Duodenal mucosa (tissue), 2 donors: ENCODE measurements around the gene LTV1.
"Not testable (repeated sequence)": the region's sequence is repeated elsewhere in the genome, so short reads cannot be mapped to it uniquely, and the experiment has no call there.

Experiments used
- H3K27ac ChIP-seq: one replicate; pipeline ENCODE4 v1.7.0; 2013; ENCODE audit warnings: low read depth, low read length
- H3K27me3 ChIP-seq, 2 donors: one replicate each; pipeline ENCODE4 v1.7.0; 2013; ENCODE audit warnings: low read length in 2 of 2, control low read depth in 1 of 2; ENCODE audit not compliant: insufficient read depth in 2 of 2, control insufficient read depth in 1 of 2
- H3K36me3 ChIP-seq, 2 donors: one replicate each; pipeline ENCODE4 v1.7.0; 2013; ENCODE audit warnings: low read length in 2 of 2, control low read depth in 1 of 2; ENCODE audit not compliant: insufficient read depth in 2 of 2, control insufficient read depth in 1 of 2
- H3K4me1 ChIP-seq, 2 donors: one replicate each; pipeline ENCODE4 v1.7.0; 2013; ENCODE audit warnings: low read length in 2 of 2, control low read depth in 1 of 2; ENCODE audit not compliant: insufficient read depth in 2 of 2, control insufficient read depth in 1 of 2
- H3K4me3 ChIP-seq, 2 donors: one replicate each; pipeline ENCODE4 v1.7.0; 2013; ENCODE audit warnings: low read length in 2 of 2, low read depth in 1 of 2
- H3K9ac ChIP-seq, 2 donors: one replicate each; pipeline ENCODE4 v1.7.0; 2013; ENCODE audit warnings: low read length in 2 of 2, low read depth in 1 of 2
- H3K9me3 ChIP-seq, 2 donors: one replicate each; pipeline ENCODE4 v1.7.0; 2013; ENCODE audit warnings: low read length in 2 of 2, control low read depth in 1 of 2; ENCODE audit not compliant: control insufficient read depth in 1 of 2

LTV1 gene

GRCh38 chr6:143864234-143864633 is 21.1 kb downstream of the LTV1 start, which contains the start of gene ZC2HC1B:
Gene ZC2HC1B, plus strand, starts transcription at chr6:143864474. Its CDS starts 66 bp downstream, at chr6:143864540.
- no peak within 1 kb of the TSS for H3K27ac ChIP-seq
- H3K36me3 ChIP-seq = peaks cover 8 to 57% of the 10 kb centered on the region in 2 donors
- no peaks in the 10 kb centered on the region for H3K27me3 ChIP-seq
- H3K4me3 ChIP-seq = no peak within 1 kb of the TSS
- no peak within 1 kb of the TSS for H3K9ac ChIP-seq
- H3K4me1 ChIP-seq = no peaks in the 10 kb centered on the region
- no peaks in the 10 kb centered on the region for H3K9me3 ChIP-seq

- H3K36me3 ChIP-seq = peaks cover 0 to 29% of the 10 kb centered on the region in 2 donors
- no peak overlapping the region for H3K27ac ChIP-seq
- H3K27me3 ChIP-seq = no peaks in the 10 kb centered on the region
- H3K4me3 ChIP-seq = no peak overlapping the region
- no peaks in the 10 kb centered on the region for H3K9me3 ChIP-seq
- H3K9ac ChIP-seq = no peak overlapping the region
- H3K4me1 ChIP-seq = no peaks in the 10 kb centered on the region
Observed at GRCh38 chr6:143867236-143867635, 24.1 kb downstream of the LTV1 start.

GRCh38 chr6:143868808-143869207 is 25.7 kb downstream of the LTV1 start:
- not testable (repeated sequence) for H3K27me3 ChIP-seq, H3K9me3 ChIP-seq, H3K4me3 ChIP-seq, H3K9ac ChIP-seq, H3K27ac ChIP-seq, H3K4me1 ChIP-seq
- H3K36me3 ChIP-seq = peaks cover 0 to 15% of the 10 kb centered on the region in 2 donors

- not testable (repeated sequence) for H3K27me3 ChIP-seq, H3K36me3 ChIP-seq, H3K4me3 ChIP-seq, H3K9ac ChIP-seq, H3K9me3 ChIP-seq, H3K27ac ChIP-seq, H3K4me1 ChIP-seq
Observed at GRCh38 chr6:143871202-143871730, 28.1 kb downstream of the LTV1 start.

GRCh38 chr6:143872201-143872600 is 29.1 kb downstream of the LTV1 start:
- no peak overlapping the region for H3K9ac ChIP-seq
- no peaks in the 10 kb centered on the region for H3K9me3 ChIP-seq
- H3K4me1 ChIP-seq = no peaks in the 10 kb centered on the region
- H3K4me3 ChIP-seq = no peak overlapping the region
- no peak overlapping the region for H3K27ac ChIP-seq
- no peaks in the 10 kb centered on the region for H3K27me3 ChIP-seq
- no peaks in the 10 kb centered on the region for H3K36me3 ChIP-seq

GRCh38 chr6:143873600-143873999 is 30.5 kb downstream of the LTV1 start:
- H3K36me3 ChIP-seq, H3K4me3 ChIP-seq, H3K27ac ChIP-seq, H3K9ac ChIP-seq, H3K27me3 ChIP-seq, H3K4me1 ChIP-seq, H3K9me3 ChIP-seq: not testable (repeated sequence)

GRCh38 chr6:143874503-143874902 is 31.4 kb downstream of the LTV1 start:
- not testable (repeated sequence) for H3K9me3 ChIP-seq, H3K27ac ChIP-seq, H3K4me3 ChIP-seq, H3K4me1 ChIP-seq, H3K9ac ChIP-seq, H3K36me3 ChIP-seq, H3K27me3 ChIP-seq

GRCh38 chr6:143877584-143878271 is 34.6 kb downstream of the LTV1 start:
- Histone ChIP-seq H3K27me3 (no peaks in the 10 kb centered on the region), H3K36me3 (no peaks in the 10 kb centered on the region), H3K9ac (no peak overlapping the region), H3K27ac (no peak overlapping the region), H3K4me3 (no peak overlapping the region), H3K4me1 (no peaks in the 10 kb centered on the region), H3K9me3 (peaks cover 0 to 5% of the 10 kb centered on the region in 2 donors)

GRCh38 chr6:143878272-143878760 is 35.2 kb downstream of the LTV1 start:
- Histone ChIP-seq H3K9ac (no peak overlapping the region), H3K4me1 (no peaks in the 10 kb centered on the region), H3K27ac (no peak overlapping the region), H3K36me3 (no peaks in the 10 kb centered on the region), H3K27me3 (no peaks in the 10 kb centered on the region), H3K4me3 (no peak overlapping the region), H3K9me3 (peaks cover 0 to 5% of the 10 kb centered on the region in 2 donors)

GRCh38 chr6:143880412-143880811 is 37.3 kb downstream of the LTV1 start:
- H3K9me3 ChIP-seq = peaks cover 0 to 5% of the 10 kb centered on the region in 2 donors
- no peak overlapping the region for H3K9ac ChIP-seq
- H3K4me1 ChIP-seq = no peaks in the 10 kb centered on the region
- H3K27me3 ChIP-seq = no peaks in the 10 kb centered on the region
- H3K27ac ChIP-seq = no peak overlapping the region
- H3K36me3 ChIP-seq = no peaks in the 10 kb centered on the region
- no peak overlapping the region for H3K4me3 ChIP-seq
